HG02610 (cell line): ENCODE data around the gene KLF6.

Experiments
- ATAC-seq: cut with Tn5 transposase; IDR thresholded peaks from one replicate; pipeline ENCODE4 v1.9.1; 2021; ENCODE audit warnings: mild to moderate bottlenecking, moderate library complexity; ENCODE audit not compliant: unreplicated experiment

KLF6 gene

GRCh38 chr10:3757638-3758490, 27.1 kb downstream of the KLF6 start:
- peak; percentile 75 for ATAC-seq

- no peak for ATAC-seq
Observed at GRCh38 chr10:3757250-3757637, 27.8 kb downstream of the KLF6 start.

GRCh38 chr10:3756360-3756740, 28.7 kb downstream of the KLF6 start:
- no peak for ATAC-seq

GRCh38 chr10:3755440-3756359, 29.3 kb downstream of the KLF6 start:
- ATAC-seq: no peak

- ATAC-seq: no peak
Observed at GRCh38 chr10:3754727-3755439, 30.1 kb downstream of the KLF6 start.

- ATAC-seq: no peak
Observed at GRCh38 chr10:3750854-3751253, 34.2 kb downstream of the KLF6 start.

GRCh38 chr10:3750006-3750816, 34.8 kb downstream of the KLF6 start:
- peak; percentile 43 for ATAC-seq

- ATAC-seq: peak; percentile 76
Observed at GRCh38 chr10:3749600-3749999, 35.4 kb downstream of the KLF6 start.

- ATAC-seq: no peak
Observed at GRCh38 chr10:3749011-3749410, 36.0 kb downstream of the KLF6 start.

- ATAC-seq: no peak
Observed at GRCh38 chr10:3748484-3748883, 36.5 kb downstream of the KLF6 start.

GRCh38 chr10:3747984-3748383, 37.0 kb downstream of the KLF6 start:
- ATAC-seq: no peak

- ATAC-seq: no peak
Observed at GRCh38 chr10:3747248-3747960, 37.6 kb downstream of the KLF6 start.

GRCh38 chr10:3746634-3747033, 38.4 kb downstream of the KLF6 start:
- ATAC-seq: no peak

GRCh38 chr10:3745521-3745920, 39.5 kb downstream of the KLF6 start:
- no peak for ATAC-seq

- ATAC-seq: no peak
Observed at GRCh38 chr10:3741688-3742461, 43.1 kb downstream of the KLF6 start.

GRCh38 chr10:3740157-3740871, 44.7 kb downstream of the KLF6 start:
- peak; percentile 68 for ATAC-seq

- ATAC-seq: no peak
Observed at GRCh38 chr10:3738855-3739350, 46.1 kb downstream of the KLF6 start.

- ATAC-seq: no peak
Observed at GRCh38 chr10:3737864-3738263, 47.1 kb downstream of the KLF6 start.
